GM21825 (cell line): Measurements from ENCODE around the gene GPS1.
"Not testable (repeated sequence)": the region's sequence is repeated elsewhere in the genome, so short reads cannot be mapped to it uniquely, and the experiment has no call there.

Experiments used
- ATAC-seq: cut with Tn5 transposase; IDR thresholded peaks from one replicate; pipeline ENCODE4 v1.9.1; 2021; ENCODE audit warnings: mild to moderate bottlenecking, moderate library complexity; ENCODE audit not compliant: unreplicated experiment

Gene GPS1

DNA sequence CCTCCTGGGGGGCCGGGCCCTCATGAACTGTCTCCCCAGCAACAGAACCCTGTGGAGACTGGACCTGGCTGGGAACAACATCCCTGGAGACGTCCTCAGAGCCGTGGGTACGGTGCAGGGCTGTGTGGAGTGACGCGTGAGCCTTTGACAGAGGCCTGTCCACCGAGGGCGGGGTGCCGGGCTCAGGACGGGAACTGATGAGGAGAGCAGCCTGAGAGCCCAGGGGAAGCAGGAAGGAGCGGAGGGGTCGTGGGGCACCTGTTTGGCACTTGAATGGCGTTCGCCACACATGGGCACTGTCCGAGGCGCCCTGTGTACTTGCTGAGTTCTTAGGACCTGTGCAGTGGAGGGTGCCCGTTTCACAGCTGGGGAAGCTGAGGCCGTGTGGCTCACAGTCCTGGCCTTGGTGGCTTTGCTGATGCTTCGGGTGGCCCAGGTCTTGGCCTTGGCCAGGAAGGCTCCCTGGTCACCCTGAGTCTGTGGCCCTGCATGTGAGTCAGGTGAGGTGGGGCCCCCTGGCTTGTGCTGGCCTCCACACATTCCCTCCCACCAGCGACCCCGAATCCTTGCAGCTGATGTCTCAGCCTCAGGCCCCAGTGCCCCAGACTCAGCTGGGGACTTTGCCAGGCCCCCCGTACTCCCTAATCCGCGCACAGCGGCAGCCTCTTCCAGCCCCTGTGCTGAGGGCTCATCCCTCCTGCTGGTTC, 26.1 kb upstream of the GPS1 start:
- ATAC-seq: no peak

DNA sequence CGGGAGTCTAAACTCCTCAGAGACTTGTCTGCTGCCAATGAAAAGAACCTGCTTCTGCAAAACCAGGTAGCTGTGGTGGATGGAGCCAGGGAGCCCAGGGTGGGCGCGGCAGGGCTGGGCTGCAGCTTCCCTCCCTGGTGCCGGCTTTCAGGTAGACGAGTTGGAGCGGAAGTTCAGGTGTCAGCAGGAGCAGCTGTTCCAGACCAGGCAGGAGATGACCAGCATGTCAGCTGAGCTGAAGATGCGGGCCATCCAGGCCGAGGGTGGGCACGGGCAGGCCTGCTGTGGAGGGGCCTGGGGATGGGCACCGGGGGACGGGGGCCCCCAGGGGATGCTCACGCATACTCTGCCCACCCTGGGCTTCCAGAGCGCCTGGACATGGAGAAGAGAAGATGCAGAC, 23.5 kb upstream of the GPS1 start:
- no peak for ATAC-seq

DNA sequence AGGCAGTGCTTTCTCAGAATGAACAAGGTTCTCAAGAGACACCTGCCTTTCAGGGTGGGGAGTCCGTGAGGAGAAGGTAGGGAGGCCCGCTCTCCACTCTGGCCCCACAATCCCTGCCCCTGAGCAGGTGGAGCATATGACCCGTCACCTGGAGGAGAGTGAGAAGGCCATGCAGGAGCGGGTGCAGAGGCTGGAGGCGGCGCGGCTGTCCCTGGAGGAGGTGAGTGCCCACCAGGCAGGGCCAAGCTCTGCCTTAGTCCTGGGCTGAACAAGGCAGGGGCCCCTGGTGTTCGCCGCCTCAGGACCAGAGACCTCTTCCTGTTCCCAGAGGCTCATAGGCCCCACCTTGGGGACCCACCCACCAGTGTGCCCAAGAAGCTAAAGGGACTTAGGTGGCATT, 22.7 kb upstream of the GPS1 start:
- no peak for ATAC-seq

DNA sequence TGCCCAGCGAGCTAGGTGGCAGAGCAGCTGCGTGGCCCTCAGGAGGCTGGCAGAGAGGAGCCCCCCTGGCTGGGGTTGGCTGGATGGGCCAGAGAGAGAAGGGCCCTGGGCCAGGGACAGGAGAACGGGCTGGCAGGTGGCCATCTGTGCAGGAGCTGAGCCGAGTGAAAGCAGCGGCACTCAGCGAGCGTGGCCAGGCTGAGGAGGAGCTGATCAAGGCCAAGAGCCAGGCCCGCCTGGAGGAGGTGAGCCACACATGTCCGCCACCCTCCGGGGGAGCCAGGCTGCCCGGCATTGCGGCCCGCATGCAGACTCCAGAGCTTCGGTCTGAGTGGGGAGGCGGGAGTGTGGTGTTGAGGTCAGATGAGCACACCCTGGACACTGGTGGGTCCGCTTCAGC, 22.3 kb upstream of the GPS1 start:
- no peak for ATAC-seq

DNA sequence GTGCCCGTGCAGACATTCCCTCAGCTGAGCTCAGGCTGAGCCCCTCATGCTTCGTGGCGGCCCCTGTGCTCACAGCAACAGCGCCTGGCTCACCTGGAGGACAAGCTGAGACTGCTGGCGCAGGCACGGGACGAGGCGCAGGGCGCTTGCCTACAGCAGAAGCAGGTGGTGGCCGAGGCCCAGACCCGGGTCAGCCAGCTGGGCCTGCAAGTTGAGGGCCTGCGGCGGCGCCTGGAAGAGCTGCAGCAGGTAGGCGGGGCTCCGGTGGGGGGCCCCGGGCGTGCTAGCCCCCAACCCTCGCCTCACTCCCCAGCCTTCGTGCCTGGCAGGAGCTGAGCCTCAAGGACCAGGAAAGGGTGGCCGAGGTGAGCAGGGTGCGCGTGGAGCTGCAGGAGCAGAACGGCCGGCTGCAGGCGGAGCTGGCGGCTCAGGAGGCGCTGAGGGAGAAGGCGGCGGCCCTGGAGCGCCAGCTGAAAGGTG, 21.7 kb upstream of the GPS1 start:
- ATAC-seq: no peak

DNA sequence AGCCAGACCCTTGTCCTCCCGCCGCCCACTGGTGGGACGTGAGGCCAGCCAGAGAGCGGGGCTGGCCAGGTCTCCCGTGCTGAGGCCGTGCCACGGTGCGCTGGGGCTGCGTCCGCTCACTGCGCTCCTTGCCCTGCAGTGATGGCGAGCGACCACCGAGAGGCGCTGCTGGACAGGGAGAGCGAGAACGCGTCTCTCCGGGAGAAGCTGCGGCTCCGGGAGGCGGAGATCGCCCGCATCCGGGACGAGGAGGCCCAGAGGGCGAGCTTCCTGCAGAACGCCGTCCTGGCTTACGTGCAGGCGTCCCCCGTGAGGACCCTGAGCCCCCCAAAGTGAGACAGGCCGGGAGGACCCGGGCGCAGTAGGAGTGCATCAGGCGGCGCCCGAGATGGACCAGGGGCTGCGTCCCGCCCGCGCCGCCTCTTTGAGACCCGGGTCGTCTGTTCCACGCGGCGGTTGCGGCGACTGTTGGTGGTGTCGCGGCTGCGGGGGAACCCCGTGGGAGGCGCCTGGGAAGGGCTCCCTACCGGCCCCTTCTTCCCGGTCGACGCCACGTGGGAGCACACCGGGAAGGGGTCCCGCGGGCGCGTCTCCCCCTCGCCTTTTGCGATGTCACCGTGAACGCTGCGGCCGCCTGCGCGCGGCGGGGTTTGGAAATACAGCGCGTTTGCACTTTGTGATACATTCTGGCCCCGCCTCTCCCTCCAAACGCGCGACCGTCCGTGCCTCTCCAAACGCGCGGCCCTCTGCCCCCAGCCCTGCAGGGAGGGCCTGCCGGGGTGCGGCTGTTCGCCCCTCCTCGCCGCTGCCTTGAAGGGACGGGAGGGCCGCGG, 21.0 kb upstream of the GPS1 start:
- ATAC-seq: peak; percentile 41

DNA sequence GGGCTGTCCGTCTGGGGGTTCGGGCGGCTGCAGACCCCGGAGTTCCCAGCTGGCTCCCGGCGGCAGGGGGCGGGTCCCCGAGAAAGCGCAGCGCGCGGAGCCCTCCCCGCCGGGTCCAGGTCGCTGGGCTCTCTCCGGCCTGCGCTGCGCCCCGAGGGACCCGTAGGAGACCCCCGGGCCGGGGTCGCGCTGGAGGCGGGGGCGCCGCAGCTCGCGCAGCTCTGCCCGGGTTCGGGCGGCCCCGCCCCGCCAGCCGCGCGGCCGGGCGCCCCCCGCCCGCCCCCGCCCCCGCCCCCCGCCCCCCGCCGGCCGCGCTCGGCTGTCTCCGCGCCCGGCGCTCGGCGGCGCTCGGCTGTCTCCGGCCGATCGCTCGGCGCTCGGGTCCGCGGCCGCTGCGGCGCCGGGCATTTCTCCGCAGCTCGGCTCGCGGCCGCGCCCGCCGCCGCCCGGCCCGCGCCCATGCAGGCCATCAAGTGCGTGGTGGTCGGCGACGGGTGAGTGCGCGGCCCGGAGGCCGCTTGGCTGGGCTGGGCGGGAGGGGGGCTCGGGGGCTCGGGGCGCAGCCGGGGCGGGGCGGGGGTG, 20.3 kb upstream of the GPS1 start, which contains the start of gene RAC3:
RAC3 (plus strand) TSS at position 376 of the 582 bp plus-strand sequence; CDS start at position 460, 84 bp downstream.
- no peak for ATAC-seq

DNA sequence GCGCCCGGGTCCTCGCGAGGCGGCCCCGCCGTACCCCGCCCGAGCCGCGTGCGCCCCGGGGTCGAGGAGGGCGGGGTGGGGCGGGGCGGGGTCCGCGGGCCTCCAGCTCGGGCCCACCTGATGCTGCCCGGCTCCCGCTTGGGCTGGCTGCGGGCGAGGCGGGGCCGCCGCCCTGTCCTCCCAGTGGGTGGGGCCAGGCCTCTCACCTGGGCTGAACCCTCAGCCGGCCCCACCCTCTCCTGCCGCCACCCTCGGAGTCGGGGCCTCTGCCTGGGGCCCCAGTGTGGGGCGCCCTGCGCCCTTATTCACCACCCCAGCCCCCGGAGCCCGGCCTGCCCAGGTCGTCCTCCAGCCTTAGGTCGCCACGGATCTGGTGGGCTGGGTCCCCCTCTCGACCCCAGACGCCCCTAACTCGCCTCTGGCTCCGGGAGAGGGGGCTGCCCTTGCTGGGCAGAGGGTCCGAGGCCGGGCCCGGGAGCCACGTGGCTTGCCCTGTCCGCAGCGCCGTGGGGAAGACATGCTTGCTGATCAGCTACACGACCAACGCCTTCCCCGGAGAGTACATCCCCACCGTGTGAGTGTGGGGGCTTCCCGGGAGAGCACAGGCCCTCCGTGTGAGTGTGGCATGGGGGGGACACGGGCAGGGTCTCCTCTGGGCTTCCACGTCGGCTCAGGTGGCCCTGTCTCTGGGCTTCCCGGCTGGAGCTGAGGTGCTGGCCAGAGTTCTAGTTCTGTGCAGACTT, 19.6 kb upstream of the GPS1 start:
- no peak for ATAC-seq

DNA sequence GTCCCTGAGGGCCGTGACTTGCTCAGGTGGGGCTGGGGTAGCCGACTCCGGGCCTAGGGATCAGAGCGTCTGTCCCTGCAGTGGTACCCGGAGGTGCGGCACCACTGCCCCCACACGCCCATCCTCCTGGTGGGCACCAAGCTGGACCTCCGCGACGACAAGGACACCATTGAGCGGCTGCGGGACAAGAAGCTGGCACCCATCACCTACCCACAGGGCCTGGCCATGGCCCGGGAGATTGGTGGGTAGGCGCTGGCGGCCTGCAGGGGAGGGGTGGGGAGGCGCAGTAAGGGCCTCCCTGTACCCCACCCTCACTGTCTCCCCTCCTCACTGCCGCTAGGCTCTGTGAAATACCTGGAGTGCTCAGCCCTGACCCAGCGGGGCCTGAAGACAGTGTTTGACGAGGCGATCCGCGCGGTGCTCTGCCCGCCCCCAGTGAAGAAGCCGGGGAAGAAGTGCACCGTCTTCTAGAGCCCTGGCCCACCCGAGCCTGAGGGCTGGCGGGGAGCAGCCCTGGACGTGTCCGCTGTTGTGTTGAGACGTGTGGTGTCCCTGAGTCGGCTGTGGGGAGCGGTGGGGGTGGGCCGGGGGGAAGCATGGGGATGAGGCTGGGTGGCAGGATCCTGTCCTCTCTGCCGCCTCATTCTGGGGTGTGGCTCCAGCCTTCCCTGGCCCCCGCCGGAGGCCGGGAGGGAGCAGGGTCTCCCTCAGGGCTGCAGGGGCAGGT, 18.2 kb upstream of the GPS1 start:
- ATAC-seq: no peak

DNA sequence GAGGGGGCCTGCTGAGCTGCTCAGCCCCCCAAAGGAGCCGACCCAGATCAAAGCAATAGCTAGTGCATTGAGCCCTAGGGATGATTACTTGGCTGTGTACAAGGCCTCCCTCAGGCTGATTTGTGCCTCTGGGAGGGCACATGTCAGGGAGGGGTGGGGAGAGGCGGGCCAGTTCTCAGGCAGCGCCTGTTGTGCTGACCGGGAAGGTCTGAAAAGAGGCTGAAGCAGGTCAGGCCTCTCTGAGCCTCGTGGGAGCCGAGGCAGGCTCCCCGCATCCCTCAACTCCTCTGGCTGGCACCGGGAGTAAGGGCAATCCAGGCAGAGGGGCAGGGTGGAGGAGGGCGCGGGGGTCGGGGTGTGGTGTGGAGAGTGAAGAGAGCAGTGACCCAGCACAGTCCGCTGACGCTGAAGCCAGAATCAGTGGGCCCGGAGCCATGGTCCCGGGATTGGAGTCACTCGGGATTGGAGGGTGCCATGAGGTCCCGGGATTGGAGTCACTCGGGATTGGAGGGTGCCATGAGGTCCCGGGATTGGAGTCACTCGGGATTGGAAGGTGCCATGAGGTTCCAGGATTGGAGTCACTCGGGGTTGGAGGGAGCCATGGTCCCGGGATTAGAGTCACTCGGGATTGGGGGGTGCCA, 17.2 kb upstream of the GPS1 start:
- ATAC-seq: no peak

DNA sequence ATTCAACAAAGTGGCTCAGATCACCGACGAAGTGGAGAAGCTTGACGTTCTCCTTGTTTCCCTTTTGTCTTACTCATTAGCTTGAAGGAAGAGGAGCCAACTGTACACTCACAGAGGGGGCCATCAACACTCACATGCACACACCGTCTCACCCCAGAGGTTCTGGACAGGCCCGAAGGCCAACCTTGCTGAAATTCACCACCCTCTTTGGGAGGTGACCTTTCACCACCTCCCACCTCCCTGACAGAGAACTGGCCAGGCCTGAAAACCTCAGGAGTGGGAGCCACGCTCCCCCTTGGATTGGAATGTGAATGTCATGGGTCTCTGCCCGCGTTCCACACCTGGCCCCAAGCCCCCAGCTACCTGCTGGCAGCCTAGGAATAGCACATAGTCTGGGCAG, 16.2 kb upstream of the GPS1 start:
- no peak for ATAC-seq

DNA sequence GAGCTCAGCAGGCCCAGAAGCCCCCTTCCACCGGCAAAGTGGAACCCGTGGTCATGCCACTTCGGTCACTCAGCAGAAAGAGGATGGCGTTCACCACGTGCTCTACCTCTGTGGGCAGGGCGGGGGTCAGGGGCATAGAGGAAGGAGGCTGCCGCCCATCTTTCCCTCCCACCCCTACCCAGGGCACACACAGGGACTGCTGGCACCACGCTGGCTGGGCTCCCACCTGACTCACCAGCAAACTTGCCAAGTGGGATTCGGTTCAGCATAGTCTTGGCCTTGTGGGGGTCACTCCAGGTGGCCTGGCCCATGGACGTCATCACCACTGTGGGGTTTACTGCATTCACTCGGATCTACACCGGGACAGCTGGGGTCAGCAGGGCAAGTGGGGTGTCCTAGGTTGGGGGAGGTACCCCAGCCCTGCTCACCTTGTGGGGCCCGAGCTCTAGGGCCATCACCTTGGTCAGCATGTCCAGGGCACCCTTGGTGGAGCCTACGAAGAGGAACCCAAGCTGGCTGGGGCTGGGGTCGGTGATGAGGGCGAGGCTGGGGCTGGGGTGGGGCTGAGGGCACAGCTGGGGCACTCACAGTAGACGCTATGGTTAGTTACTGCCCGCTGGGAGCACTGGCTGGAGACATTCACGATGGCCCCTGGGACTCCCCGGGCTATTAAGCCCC, 15.6 kb upstream of the GPS1 start:
- ATAC-seq: no peak

DNA sequence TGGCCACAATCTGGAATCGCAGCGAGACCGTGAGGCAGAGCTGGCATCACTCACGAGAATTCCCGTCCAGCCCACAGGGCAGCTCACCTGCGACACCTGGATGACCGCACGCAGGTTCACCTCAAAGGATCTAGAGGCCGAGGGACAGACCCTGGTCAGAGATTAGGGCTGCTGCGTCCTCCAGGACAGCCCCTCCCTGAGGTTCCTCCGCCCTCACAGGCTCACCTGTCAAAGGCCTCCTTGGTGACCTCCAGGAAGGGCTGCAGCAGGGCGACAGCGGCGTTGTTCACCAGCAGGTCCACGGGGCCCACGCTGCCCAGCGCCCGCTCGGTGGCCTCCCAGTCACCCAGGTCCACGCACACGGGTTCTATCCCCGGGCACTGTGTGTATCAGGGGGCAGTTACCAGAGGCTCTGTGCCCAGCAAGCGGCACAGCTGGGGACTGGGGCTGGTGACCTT, 15.0 kb upstream of the GPS1 start:
- ATAC-seq: no peak

DNA sequence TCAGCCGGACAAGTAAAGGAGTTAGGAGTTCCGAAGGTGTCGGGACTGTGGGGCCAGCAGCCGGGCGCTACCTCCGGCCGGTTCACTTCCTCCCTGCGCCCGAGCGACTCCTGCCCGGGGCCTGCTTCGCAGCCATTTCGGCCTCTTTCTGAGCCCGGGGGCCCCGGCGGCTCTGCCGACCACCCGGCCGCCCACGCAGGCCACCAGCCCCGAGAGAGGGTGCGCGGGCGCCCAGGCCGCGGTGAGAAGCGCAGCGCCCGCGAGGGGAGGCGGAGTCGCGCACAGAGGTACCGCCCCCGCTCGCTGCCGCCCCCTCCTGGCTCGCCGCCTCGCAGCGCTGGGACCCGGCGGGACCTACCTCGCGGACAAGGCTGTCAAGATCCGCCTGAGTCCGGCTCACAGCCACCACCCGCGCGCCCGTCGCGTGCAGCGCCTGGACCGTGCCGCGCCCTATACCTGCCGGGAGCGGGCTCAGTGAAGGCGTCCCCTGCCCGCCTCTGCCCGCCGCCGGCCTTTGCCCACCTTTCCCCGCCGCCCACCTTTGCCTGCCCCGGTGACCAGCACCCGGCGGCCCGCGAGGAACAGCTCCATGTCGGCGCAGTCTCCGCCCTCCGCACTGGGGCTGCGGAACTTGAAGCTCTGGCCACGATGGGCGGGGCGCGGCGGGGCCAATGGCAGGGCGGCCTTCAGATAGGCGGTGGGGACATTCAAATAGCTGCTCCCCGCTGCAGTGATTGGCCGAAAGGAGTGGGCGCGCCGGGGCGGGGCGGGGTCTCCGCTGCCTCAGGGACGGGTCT, 14.4 kb upstream of the GPS1 start, which contains the start of gene DCXR:
DCXR (minus strand) TSS at position 606 of the 797 bp plus-strand sequence; CDS start at position 591, 15 bp downstream.
- ATAC-seq: peak; percentile 80

DNA sequence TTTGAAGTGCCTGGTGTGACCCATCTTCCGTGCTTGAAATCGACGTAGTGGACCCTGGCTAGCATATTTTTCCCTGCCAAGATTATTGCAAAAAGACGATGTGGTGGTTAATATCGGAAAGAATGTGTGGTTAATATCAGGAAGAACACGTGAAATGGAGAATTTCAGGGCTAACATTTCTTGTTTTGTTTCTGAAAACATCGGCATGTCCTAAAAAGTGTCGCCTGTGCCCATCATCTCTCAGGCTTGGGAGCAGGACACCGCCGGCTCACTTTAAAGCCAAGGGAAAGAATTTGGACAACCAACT, 13.9 kb upstream of the GPS1 start:
- no peak for ATAC-seq

DNA sequence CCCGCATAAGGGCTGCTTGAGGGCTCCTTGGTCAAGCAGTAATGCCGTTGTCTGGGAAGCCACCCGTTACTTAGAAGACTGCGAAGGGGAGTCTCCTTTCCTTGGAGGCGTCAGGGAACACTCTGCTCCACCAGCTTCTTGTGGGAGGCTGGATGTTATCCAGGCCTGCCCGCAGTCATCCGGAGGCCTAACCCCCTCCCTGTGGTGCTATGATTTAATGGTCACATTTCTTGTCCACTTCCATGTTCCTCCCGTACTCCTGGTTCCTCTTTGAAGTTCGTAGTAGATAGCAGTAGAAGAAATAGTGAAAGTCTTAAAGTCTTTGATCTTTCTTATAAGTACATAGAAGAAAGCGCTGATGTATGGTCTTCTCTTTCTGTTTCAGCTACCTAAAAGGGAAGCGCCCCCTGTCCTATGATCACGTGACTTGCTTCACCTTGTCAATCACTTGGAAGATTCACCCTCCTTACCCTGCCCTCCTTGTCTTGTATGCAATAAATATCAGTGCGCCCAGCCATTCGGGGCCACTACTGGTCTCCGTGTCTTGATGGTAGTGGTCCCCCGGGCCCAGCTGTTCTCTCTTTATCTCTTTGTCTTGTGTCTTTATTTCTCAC, 12.8 kb upstream of the GPS1 start:
- not testable (repeated sequence) for ATAC-seq

DNA sequence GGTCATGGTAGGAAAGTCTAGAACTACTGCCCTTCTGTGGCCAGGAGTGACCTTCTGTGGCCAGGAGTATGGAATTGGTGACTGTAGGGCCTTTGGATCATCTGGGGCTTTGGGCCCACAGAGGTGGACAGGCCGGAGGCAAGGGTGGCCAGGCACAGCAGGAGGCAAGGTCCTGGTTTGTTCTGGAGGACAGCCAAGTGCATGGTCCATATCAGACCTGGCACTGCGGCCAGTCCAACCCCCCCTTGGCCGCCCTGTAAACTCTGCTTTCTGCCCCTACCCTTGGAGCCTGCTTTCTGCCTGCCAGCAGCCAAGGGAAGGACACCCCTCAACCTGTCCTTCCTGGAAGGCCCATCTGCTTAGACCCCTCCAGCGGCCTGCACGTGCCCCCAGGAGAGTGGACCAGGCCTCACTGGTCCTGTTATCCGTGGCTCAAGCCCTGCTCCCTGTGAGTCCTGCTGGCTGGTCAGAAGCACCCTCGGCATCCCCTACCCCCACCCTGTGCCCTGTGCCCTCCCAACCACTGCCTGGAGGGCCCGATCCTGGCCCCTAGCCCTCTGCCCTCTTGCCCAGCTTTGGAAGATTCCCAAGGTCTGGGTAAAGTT, 11.9 kb upstream of the GPS1 start:
- no peak for ATAC-seq
